ENCODE measurements around the gene ADAMTS8. TPM values are rescaled to one million over a fixed set of nuclear protein-coding genes. Genes with fewer than 3 reads are reported as not detected.

Gene ADAMTS8
- total and polyA plus RNA-seq, 9 of the 15 experiments (the other 6 are each of a cell fraction or from before 2014, with no cell fraction given), result not detected

DNA sequence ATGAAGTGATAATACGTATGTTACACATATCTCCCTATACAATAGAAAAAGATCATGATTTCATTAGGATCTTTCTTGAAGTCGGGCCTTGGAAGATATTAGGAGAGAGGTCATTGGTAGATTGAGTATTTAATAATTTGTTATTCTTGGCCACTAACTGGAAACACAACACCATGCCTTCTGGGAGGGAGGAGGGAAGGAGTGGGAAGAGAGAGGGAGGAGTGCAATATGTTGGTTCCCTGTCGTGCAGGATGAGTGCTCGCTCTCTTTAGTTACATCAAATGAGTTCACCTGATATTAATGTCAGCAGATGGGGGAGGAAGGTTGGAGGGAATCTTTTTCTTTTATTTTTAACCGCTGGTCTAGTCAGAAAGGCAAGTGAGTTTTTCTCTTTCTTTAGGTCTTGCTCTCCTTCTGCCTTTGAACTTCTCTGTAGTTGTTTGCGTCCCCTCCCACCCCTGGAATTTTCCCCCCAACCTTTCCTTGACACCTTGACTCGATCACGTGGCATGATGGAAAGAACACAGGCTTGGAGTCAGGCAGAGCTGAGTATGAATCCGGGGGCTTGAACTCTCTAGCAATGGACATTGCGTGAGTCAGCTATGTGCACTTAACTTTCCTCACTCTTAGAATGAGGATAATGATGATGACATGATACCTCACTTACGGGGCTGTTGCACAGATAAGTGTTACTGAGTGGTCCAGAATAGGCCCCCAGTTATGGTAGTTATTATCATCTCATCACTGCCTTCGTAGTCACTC, 26.3 kb upstream of the ADAMTS8 start:
- H3K36me3 ChIP-seq (ENCODE audit: control insufficient read depth, insufficient read depth, low read length), result no peaks in the 10 kb centered on the region
- ChIA-PET POLR2A (no interaction called here), CTCF (ENCODE audit: low intra/inter-chr PET ratio) (no interaction called here)
- H3K9me3 ChIP-seq (replicated peaks; ENCODE audit: control insufficient read depth, insufficient read depth, low read depth, low read length), result no peaks in the 10 kb centered on the region
- no peak overlapping the region for H3K27ac ChIP-seq (ENCODE audit: extremely low read depth, low read depth, low read length)
- H3K27me3 ChIP-seq (ENCODE audit: control insufficient read depth in 2 of 2, insufficient read depth in 2 of 2, low read length in 2 of 2), result peaks cover 13 to 55% of the 10 kb centered on the region in 2 experiments; a peak in 4 of 5 replicates
- H3K4me1 ChIP-seq (replicated peaks in 1 of 2; ENCODE audit: control insufficient read depth in 2 of 2, insufficient read depth in 2 of 2, low read length in 2 of 2), result no peaks in the 10 kb centered on the region
- no peaks in the 10 kb centered on the region for H4K20me1 ChIP-seq (replicated peaks; ENCODE audit: control insufficient read depth, insufficient read depth, low read length)
- no peak overlapping the region for H2AFZ ChIP-seq (ENCODE audit: low read depth, low read length)
- ATAC-seq (no peak), DNase-seq (ENCODE audit: extremely low read depth in 1 of 4, low spot score in 3 of 4) (no peak), FAIRE-seq (no peak)
- TF ChIP-seq ATF1 (CRISPR knock-in tag; IDR thresholded peaks at IDR 0.05) (no peak), ATF1 (tag; IDR thresholded peaks at IDR 0.05) (no peak), NELFE (IDR thresholded peaks at IDR 0.05; ENCODE audit: insufficient read depth, insufficient read length) (no peak)
- TF ChIP-seq, protein P1, sequence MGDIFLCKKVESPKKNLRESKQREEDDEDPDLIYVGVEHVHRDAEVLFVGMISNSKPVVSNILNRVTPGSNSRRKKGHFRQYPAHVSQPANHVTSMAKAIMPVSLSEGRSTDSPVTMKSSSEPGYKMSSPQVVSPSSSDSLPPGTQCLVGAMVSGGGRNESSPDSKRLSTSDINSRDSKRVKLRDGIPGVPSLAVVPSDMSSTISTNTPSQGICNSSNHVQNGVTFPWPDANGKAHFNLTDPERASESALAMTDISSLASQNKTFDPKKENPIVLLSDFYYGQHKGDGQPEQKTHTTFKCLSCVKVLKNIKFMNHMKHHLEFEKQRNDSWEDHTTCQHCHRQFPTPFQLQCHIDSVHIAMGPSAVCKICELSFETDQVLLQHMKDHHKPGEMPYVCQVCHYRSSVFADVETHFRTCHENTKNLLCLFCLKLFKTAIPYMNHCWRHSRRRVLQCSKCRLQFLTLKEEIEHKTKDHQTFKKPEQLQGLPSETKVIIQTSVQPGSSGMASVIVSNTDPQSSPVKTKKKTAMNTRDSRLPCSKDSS (IDR thresholded peaks at IDR 0.05; ENCODE audit: low read depth, partially characterized antibody), result no peak
- WGBS (ENCODE audit: insufficient coverage, low coverage, missing lambda C conversion rate), result 2% methylated on average over 12 of the region's 12 CpGs
- H3K79me2 ChIP-seq (ENCODE audit: control insufficient read depth, insufficient read depth, low read length), result no peaks in the 10 kb centered on the region
- no peak overlapping the region for H3K4me3 ChIP-seq
- H3K4me2 ChIP-seq (ENCODE audit: insufficient read depth, low read length), result no peak overlapping the region
- intact Hi-C loops (cut with micrococcal nuclease), result no loop called here
- H3K9ac ChIP-seq (ENCODE audit: insufficient read depth in 1 of 2, low read depth in 2 of 2, low read length in 2 of 2), result no peak overlapping the region
- H3K9me1 ChIP-seq (ENCODE audit: control insufficient read depth, insufficient read depth, low read length), result no peaks in the 10 kb centered on the region
- in situ Hi-C loops (cut with MboI), result no loop called here
- BruUV-seq (replicated peaks), result no TSS peak
